Colonic mucosa (tissue), 4 donors: ENCODE data around the gene OR52I2. TPM values are rescaled to one million over a fixed set of nuclear protein-coding genes. Genes with fewer than 3 reads are reported as not detected.

Experiments used
- DNase-seq: peaks from one replicate; pipeline ENCODE4 v3.0.0-alpha.2; 2020
- H3K27ac ChIP-seq: fragments of 200-600 bp; one replicate; pipeline ENCODE4 v1.8.0; 2021
- H3K27me3 ChIP-seq: fragments of 200-600 bp; one replicate; pipeline ENCODE4 v1.8.0; 2021
- H3K36me3 ChIP-seq: fragments of 200-600 bp; one replicate; pipeline ENCODE4 v1.8.0; 2021
- H3K4me1 ChIP-seq: fragments of 200-600 bp; one replicate; pipeline ENCODE4 v1.8.0; 2021; ENCODE audit warnings: mild to moderate bottlenecking
- H3K4me3 ChIP-seq: fragments of 200-600 bp; one replicate; pipeline ENCODE4 v1.8.0; 2021
- H3K9ac ChIP-seq, 2 donors: one replicate each; pipeline ENCODE4 v1.7.0; 2013; ENCODE audit warnings: control low read depth in 2 of 2, low read depth in 2 of 2, low read length in 2 of 2
- H3K9me3 ChIP-seq: fragments of 200-600 bp; one replicate; pipeline ENCODE4 v1.8.0; 2021
- CTCF ChIP-seq: fragments of 200-600 bp; IDR thresholded peaks from one replicate; pipeline ENCODE4 v1.8.0; 2022; ENCODE audit warnings: antibody characterized with exemption, mild to moderate bottlenecking
- intact Hi-C: fragments of 100-400 bp; cut with DNase I; formaldehyde crosslinking; loops from one replicate; pipeline ENCODE4 v1.14.1; 2022
- total RNA-seq, 2 donors: library from RNA; stranded (reverse); fragmentation: NEBNext Ultra II Directional in 1 of 2; extraction: Animal tissue kit (Norgen Biotek cat#: 25700) in 1 of 2; gene quantifications; one replicate each; pipeline ENCODE4 v1.2.1, GENCODE V29; 2021
- donor health status: healthy.
- donor health status: DM: no; HTN: no; CAD: no.
- donor health status: DM: no; HTN: no; CAD: no.

Gene OR52I2
- total RNA-seq, result not detected

GRCh38 chr11:4581443-4581842 is at the start of gene OR52I2:
Gene OR52I2 (plus strand): TSS chr11:4581743.
- Histone ChIP-seq H3K36me3 (no peaks in the 10 kb centered on the region), H3K27ac (no peak within 1 kb of the TSS), H3K4me3 (no peak within 1 kb of the TSS), H3K27me3 (no peaks in the 10 kb centered on the region), H3K4me1 (no peaks in the 10 kb centered on the region), H3K9ac (no peak within 1 kb of the TSS), H3K9me3 (no peaks in the 10 kb centered on the region)
- intact Hi-C loops, result no loop called here
- no peak for TF ChIP-seq CTCF
- DNase-seq, result no peak

GRCh38 chr11:4539603-4540219 is 41.8 kb upstream of the OR52I2 start:
- no peak overlapping the region for H3K9ac ChIP-seq
- H3K4me1 ChIP-seq, result no peaks in the 10 kb centered on the region
- peak; percentile 57 for DNase-seq
- no peaks in the 10 kb centered on the region for H3K9me3 ChIP-seq
- peak; percentile 75 for TF ChIP-seq CTCF
- no peak overlapping the region for H3K4me3 ChIP-seq
- no peaks in the 10 kb centered on the region for H3K27me3 ChIP-seq
- no peak overlapping the region for H3K27ac ChIP-seq
- intact Hi-C loops, result loop anchor here (5.0 kb wide), 1 partner anchor 352 kb away; no protein-coding TSS in a partner anchor
- no peaks in the 10 kb centered on the region for H3K36me3 ChIP-seq

- Histone ChIP-seq H3K9me3 (no peaks in the 10 kb centered on the region), H3K4me3 (no peak overlapping the region), H3K27me3 (no peaks in the 10 kb centered on the region), H3K4me1 (no peaks in the 10 kb centered on the region), H3K36me3 (no peaks in the 10 kb centered on the region), H3K27ac (no peak overlapping the region), H3K9ac (no peak overlapping the region)
- no peak for DNase-seq
- TF ChIP-seq CTCF, result no peak
- intact Hi-C loops, result loop anchor here (5.0 kb wide), 1 partner anchor 354 kb away; no protein-coding TSS in a partner anchor
Measured at GRCh38 chr11:4541071-4541470, 40.5 kb upstream of the OR52I2 start.

- DNase-seq, result no peak
- H3K4me1 ChIP-seq, result no peaks in the 10 kb centered on the region
- no peaks in the 10 kb centered on the region for H3K9me3 ChIP-seq
- no peaks in the 10 kb centered on the region for H3K27me3 ChIP-seq
- no peak overlapping the region for H3K9ac ChIP-seq
- H3K27ac ChIP-seq, result no peak overlapping the region
- no peak for TF ChIP-seq CTCF
- intact Hi-C loops, result loop anchor here (5.0 kb wide), 1 partner anchor 356 kb away; no protein-coding TSS in a partner anchor
- no peak overlapping the region for H3K4me3 ChIP-seq
- H3K36me3 ChIP-seq, result no peaks in the 10 kb centered on the region
Measured at GRCh38 chr11:4543561-4543960, 38.0 kb upstream of the OR52I2 start.

GRCh38 chr11:4544891-4545290 is 36.7 kb upstream of the OR52I2 start, which contains the start of gene OR52M1:
Gene OR52M1 (plus strand): TSS chr11:4545191. CDS start chr11:4545191, 0 bp downstream.
- Histone ChIP-seq H3K9ac (no peak within 1 kb of the TSS), H3K4me1 (no peaks in the 10 kb centered on the region), H3K36me3 (no peaks in the 10 kb centered on the region), H3K27me3 (no peaks in the 10 kb centered on the region), H3K27ac (no peak within 1 kb of the TSS), H3K4me3 (no peak within 1 kb of the TSS), H3K9me3 (no peaks in the 10 kb centered on the region)
- intact Hi-C loops, result loop anchor here (5.0 kb wide), 1 partner anchor 358 kb away; no protein-coding TSS in a partner anchor
- no peak for DNase-seq
- no peak for TF ChIP-seq CTCF
